Measurements from ENCODE around the gene GALNT6. TPM values are rescaled to one million over a fixed set of nuclear protein-coding genes. Genes with fewer than 3 reads are reported as not detected.

The GALNT6 gene
- total and polyA plus RNA-seq, 9 of the 15 experiments (the other 6 are each of a cell fraction or from before 2014, with no cell fraction given), result 1.5 to 8.6 (median 5.1) TPM

DNA sequence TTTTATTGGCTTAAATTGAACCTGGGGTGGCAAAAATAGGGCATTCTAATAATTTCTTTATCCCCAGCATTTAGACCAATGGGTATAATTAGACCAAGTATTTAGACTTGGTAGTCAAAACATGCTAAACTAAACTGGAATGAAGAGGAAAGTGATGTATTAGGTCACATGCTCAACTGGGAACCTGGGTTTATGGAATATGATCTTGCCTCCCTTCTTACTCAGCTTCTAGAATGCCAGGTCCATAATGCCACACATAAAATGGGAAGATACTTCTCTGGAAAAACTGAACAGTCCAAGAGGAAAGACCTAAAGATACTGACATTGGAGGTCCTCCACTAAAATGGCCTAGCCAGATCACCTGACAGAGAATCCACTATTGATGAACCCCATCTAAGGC is 61.0 kb downstream of the GALNT6 start (continued):
- TF ChIP-seq, protein P1, sequence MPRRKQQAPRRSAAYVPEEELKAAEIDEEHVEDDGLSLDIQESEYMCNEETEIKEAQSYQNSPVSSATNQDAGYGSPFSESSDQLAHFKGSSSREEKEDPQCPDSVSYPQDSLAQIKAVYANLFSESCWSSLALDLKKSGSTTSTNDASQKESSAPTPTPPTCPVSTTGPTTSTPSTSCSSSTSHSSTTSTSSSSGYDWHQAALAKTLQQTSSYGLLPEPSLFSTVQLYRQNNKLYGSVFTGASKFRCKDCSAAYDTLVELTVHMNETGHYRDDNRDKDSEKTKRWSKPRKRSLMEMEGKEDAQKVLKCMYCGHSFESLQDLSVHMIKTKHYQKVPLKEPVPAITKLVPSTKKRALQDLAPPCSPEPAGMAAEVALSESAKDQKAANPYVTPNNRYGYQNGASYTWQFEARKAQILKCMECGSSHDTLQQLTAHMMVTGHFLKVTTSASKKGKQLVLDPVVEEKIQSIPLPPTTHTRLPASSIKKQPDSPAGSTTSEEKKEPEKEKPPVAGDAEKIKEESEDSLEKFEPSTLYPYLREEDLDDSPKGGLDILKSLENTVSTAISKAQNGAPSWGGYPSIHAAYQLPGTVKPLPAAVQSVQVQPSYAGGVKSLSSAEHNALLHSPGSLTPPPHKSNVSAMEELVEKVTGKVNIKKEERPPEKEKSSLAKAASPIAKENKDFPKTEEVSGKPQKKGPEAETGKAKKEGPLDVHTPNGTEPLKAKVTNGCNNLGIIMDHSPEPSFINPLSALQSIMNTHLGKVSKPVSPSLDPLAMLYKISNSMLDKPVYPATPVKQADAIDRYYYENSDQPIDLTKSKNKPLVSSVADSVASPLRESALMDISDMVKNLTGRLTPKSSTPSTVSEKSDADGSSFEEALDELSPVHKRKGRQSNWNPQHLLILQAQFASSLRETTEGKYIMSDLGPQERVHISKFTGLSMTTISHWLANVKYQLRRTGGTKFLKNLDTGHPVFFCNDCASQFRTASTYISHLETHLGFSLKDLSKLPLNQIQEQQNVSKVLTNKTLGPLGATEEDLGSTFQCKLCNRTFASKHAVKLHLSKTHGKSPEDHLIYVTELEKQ (CRISPR knock-in tag; IDR thresholded peaks at IDR 0.05), result no peak
- TF ChIP-seq CREM (IDR thresholded peaks at IDR 0.05; ENCODE audit: low read depth) (no peak), SUPT5H (IDR thresholded peaks at IDR 0.05) (no peak)

DNA sequence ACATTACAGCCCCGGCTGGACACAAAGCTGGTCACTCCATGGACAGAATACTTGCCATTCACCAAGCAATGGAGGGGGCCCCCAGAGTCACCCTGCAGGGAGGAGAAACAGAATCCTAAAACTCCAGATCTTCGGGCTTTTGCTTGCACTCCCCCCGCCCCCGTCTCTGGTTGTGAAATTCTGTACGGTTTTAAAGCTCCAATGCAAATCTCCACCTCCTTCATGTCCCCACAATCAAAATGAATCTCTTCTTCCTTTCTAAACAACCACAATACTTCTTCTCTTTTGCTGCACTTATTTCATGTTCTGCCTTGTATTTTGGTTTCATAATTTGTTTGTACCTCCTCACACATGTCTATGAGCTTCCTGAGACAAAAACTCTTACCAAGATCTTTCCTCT is 61.5 kb downstream of the GALNT6 start:
- H3K9me3 ChIP-seq (replicated peaks; ENCODE audit: control insufficient read depth, insufficient read depth, low read depth, low read length), result no peaks in the 10 kb centered on the region
- no peak for DNase-seq (ENCODE audit: extremely low read depth in 1 of 4, low spot score in 3 of 4)
- no peaks in the 10 kb centered on the region for H4K20me1 ChIP-seq (replicated peaks; ENCODE audit: control insufficient read depth, insufficient read depth, low read length)
- in situ Hi-C loops (cut with MboI) (no loop called here), intact Hi-C loops (cut with micrococcal nuclease) (no loop called here)
- H3K27me3 ChIP-seq (ENCODE audit: control insufficient read depth in 2 of 2, insufficient read depth in 2 of 2, low read length in 2 of 2), result no peaks in the 10 kb centered on the region
- no peak overlapping the region for H3K4me3 ChIP-seq
- no peak for ATAC-seq
- H3K4me1 ChIP-seq (replicated peaks in 1 of 2; ENCODE audit: control insufficient read depth in 2 of 2, insufficient read depth in 2 of 2, low read length in 2 of 2), result peaks cover 27 to 48% of the 10 kb centered on the region in 2 experiments
- ChIA-PET CTCF (ENCODE audit: low intra/inter-chr PET ratio) (no interaction called here), POLR2A (interaction anchor here (0.5 kb wide), 1 partner anchor 11 kb away, joined by 3 read pairs; no protein-coding TSS in a partner anchor)
- no peaks in the 10 kb centered on the region for H3K36me3 ChIP-seq (ENCODE audit: control insufficient read depth, insufficient read depth, low read length)
- 40% methylated on average over 5 of the region's 5 CpGs for WGBS (ENCODE audit: insufficient coverage, low coverage, missing lambda C conversion rate)
- TF ChIP-seq, protein P2, sequence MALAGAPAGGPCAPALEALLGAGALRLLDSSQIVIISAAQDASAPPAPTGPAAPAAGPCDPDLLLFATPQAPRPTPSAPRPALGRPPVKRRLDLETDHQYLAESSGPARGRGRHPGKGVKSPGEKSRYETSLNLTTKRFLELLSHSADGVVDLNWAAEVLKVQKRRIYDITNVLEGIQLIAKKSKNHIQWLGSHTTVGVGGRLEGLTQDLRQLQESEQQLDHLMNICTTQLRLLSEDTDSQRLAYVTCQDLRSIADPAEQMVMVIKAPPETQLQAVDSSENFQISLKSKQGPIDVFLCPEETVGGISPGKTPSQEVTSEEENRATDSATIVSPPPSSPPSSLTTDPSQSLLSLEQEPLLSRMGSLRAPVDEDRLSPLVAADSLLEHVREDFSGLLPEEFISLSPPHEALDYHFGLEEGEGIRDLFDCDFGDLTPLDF (CRISPR knock-in tag; IDR thresholded peaks at IDR 0.05), result no peak
- TF ChIP-seq, protein P3, sequence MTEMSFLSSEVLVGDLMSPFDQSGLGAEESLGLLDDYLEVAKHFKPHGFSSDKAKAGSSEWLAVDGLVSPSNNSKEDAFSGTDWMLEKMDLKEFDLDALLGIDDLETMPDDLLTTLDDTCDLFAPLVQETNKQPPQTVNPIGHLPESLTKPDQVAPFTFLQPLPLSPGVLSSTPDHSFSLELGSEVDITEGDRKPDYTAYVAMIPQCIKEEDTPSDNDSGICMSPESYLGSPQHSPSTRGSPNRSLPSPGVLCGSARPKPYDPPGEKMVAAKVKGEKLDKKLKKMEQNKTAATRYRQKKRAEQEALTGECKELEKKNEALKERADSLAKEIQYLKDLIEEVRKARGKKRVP (CRISPR knock-in tag; IDR thresholded peaks at IDR 0.05), result no peak
- TF ChIP-seq KAT8 (IDR thresholded peaks at IDR 0.05; ENCODE audit: low read depth), result no peak
- no peak for TF ChIP-seq ZFP36 (IDR thresholded peaks at IDR 0.05; ENCODE audit: low read depth, low read length, partially characterized antibody)
- no peak for TF ChIP-seq FOXA1 (IDR thresholded peaks at IDR 0.05; ENCODE audit: borderline replicate concordance)
- no peak for TF ChIP-seq PHF20 (IDR thresholded peaks at IDR 0.05; ENCODE audit: partially characterized antibody)
- TF ChIP-seq POLR2G (IDR thresholded peaks at IDR 0.05; ENCODE audit: low read depth, low read length), result no peak
- TF ChIP-seq CHCHD3 (CRISPR knock-in tag; IDR thresholded peaks at IDR 0.05), result no peak
- TF ChIP-seq, protein P4, sequence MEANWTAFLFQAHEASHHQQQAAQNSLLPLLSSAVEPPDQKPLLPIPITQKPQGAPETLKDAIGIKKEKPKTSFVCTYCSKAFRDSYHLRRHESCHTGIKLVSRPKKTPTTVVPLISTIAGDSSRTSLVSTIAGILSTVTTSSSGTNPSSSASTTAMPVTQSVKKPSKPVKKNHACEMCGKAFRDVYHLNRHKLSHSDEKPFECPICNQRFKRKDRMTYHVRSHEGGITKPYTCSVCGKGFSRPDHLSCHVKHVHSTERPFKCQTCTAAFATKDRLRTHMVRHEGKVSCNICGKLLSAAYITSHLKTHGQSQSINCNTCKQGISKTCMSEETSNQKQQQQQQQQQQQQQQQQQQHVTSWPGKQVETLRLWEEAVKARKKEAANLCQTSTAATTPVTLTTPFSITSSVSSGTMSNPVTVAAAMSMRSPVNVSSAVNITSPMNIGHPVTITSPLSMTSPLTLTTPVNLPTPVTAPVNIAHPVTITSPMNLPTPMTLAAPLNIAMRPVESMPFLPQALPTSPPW (CRISPR knock-in tag; IDR thresholded peaks at IDR 0.05), result peak; percentile 14; the same call in 1 of the 2 replicates
- TF ChIP-seq EGR1 (conservative IDR thresholded peaks at IDR 0.05), result 0 out of 2 replicates have a peak, but pooled peaks have one; percentile 16
- peak; percentile 73 for TF ChIP-seq CEBPB (tag; IDR thresholded peaks at IDR 0.05)
- TF ChIP-seq BRD9 (IDR thresholded peaks at IDR 0.05; ENCODE audit: low read depth, partially characterized antibody), result no peak
- no peaks in the 10 kb centered on the region for H3K79me2 ChIP-seq (ENCODE audit: control insufficient read depth, insufficient read depth, low read length)
- no peaks in the 10 kb centered on the region for H3K9me1 ChIP-seq (ENCODE audit: control insufficient read depth, insufficient read depth, low read length)
- no peak overlapping the region for H3K4me2 ChIP-seq (ENCODE audit: insufficient read depth, low read length)
- H3K9ac ChIP-seq (ENCODE audit: insufficient read depth in 1 of 2, low read depth in 2 of 2, low read length in 2 of 2), result peak overlapping the region in 1 of 2 experiments; percentile 23; a peak in 1 of 4 replicates
- H2AFZ ChIP-seq (ENCODE audit: low read depth, low read length), result peak overlapping the region; percentile 95
- no peak for FAIRE-seq
- no TSS peak for BruUV-seq (replicated peaks)
- no peak overlapping the region for H3K27ac ChIP-seq (ENCODE audit: extremely low read depth, low read depth, low read length)
